Measurements from ENCODE around the gene CLDN34. TPM values are rescaled to one million over a fixed set of nuclear protein-coding genes. Genes with fewer than 3 reads are reported as not detected.

The CLDN34 gene
- total and polyA plus RNA-seq, 5 donors from 2014 or later, result not detected

- no peaks in the 10 kb centered on the region for H3K27me3 ChIP-seq (ENCODE audit: control insufficient read depth, insufficient read depth, low read length)
- H3K27ac ChIP-seq (ENCODE audit: insufficient read depth, low read length, poor library complexity, severe bottlenecking), result no peak overlapping the region
- no peaks in the 10 kb centered on the region for H3K27me3 Mint-ChIP-seq
- H3K36me3 ChIP-seq (ENCODE audit: control insufficient read depth, insufficient read depth, low read length), result no peaks in the 10 kb centered on the region
- H3K4me3 ChIP-seq (ENCODE audit: low read depth, low read length), result no peak overlapping the region
- H3K9me3 Mint-ChIP-seq, result peaks cover 0 to 2% (median 0%) of the 10 kb centered on the region in 7 donors
- H3K4me3 Mint-ChIP-seq, result peak overlapping the region in 1 of 4 donors; percentile 16
- ATAC-seq (ENCODE audit: low read depth in 2 of 2) (no peak), DNase-seq (no peak)
- peaks cover 10 to 26% (median 17%) of the 10 kb centered on the region in 4 donors for H3K4me1 Mint-ChIP-seq
- H3K27ac Mint-ChIP-seq, result no peak overlapping the region
- H3K36me3 Mint-ChIP-seq, result no peaks in the 10 kb centered on the region
- H3K4me1 ChIP-seq (ENCODE audit: control insufficient read depth, insufficient read depth, low read length, poor library complexity, severe bottlenecking), result peaks cover 7% of the 10 kb centered on the region
- H3K9me3 ChIP-seq (ENCODE audit: control insufficient read depth in 2 of 2, low read length in 2 of 2), result no peaks in the 10 kb centered on the region
Measured at GRCh38 chrX:10017872-10018271, 50.7 kb downstream of the CLDN34 start.

Other genes starting within 250 kb of the CLDN34 start
- not detected for gene GPR143, start 201.5 kb upstream of the CLDN34 start, total RNA-seq
- under 1 TPM in 2 of 4 donors, not detected in 2; 0.10 to 0.18 TPM for gene GPR143, start 201.5 kb upstream of the CLDN34 start, polyA plus RNA-seq
- 0.35 TPM for gene SHROOM2, start 180.9 kb upstream of the CLDN34 start, total RNA-seq
- gene SHROOM2, start 180.9 kb upstream of the CLDN34 start, polyA plus RNA-seq, result not detected
- 0.37 TPM for gene CLCN4, start 189.6 kb downstream of the CLDN34 start, total RNA-seq
- gene CLCN4, start 189.6 kb downstream of the CLDN34 start, polyA plus RNA-seq, result not detected